GM21381 (cell line): ENCODE data around the gene CD200.
"Not testable (repeated sequence)": the region's sequence is repeated elsewhere in the genome, so short reads cannot be mapped to it uniquely, and the experiment has no call there.

Source experiments
- ATAC-seq: cut with Tn5 transposase; IDR thresholded peaks from one replicate; pipeline ENCODE4 v1.9.1; 2021; ENCODE audit warnings: mild to moderate bottlenecking, moderate library complexity; ENCODE audit not compliant: unreplicated experiment

The CD200 gene

GRCh38 chr3:112382543-112383160 is 49.7 kb downstream of the CD200 start:
- no peak for ATAC-seq

- no peak for ATAC-seq
Observed at GRCh38 chr3:112384769-112385168, 51.8 kb downstream of the CD200 start.

GRCh38 chr3:112388972-112389371 is 56.0 kb downstream of the CD200 start:
- no peak for ATAC-seq

- no peak for ATAC-seq
Observed at GRCh38 chr3:112389961-112390360, 57.0 kb downstream of the CD200 start.

GRCh38 chr3:112390783-112391641 is 58.1 kb downstream of the CD200 start:
- ATAC-seq, result no peak

- ATAC-seq, result no peak
Observed at GRCh38 chr3:112391648-112392047, 58.7 kb downstream of the CD200 start.

- no peak for ATAC-seq
Observed at GRCh38 chr3:112392393-112393359, 59.7 kb downstream of the CD200 start.

- ATAC-seq, result no peak
Observed at GRCh38 chr3:112393360-112393728, 60.4 kb downstream of the CD200 start.

GRCh38 chr3:112394003-112394640 is 61.2 kb downstream of the CD200 start:
- ATAC-seq, result no peak

GRCh38 chr3:112395181-112395895 is 62.4 kb downstream of the CD200 start:
- no peak for ATAC-seq

- ATAC-seq, result no peak
Observed at GRCh38 chr3:112395896-112396290, 62.9 kb downstream of the CD200 start.

- no peak for ATAC-seq
Observed at GRCh38 chr3:112397556-112397955, 64.6 kb downstream of the CD200 start.

- ATAC-seq, result no peak
Observed at GRCh38 chr3:112399064-112399463, 66.1 kb downstream of the CD200 start.

GRCh38 chr3:112399554-112399953 is 66.6 kb downstream of the CD200 start:
- not testable (repeated sequence) for ATAC-seq

- ATAC-seq, result not testable (repeated sequence)
Observed at GRCh38 chr3:112400317-112400716, 67.4 kb downstream of the CD200 start.

- no peak for ATAC-seq
Observed at GRCh38 chr3:112401617-112402016, 68.7 kb downstream of the CD200 start.

- ATAC-seq, result no peak
Observed at GRCh38 chr3:112403103-112403502, 70.1 kb downstream of the CD200 start.

GRCh38 chr3:112404924-112405549 is 72.1 kb downstream of the CD200 start:
- not testable (repeated sequence) for ATAC-seq

GRCh38 chr3:112405845-112406244 is 72.9 kb downstream of the CD200 start:
- ATAC-seq, result no peak
